ENCODE measurements around the gene GRIN2C.
A peak's percentile ranks its signal among the peaks of the same experiment; 100 is the strongest.

GRIN2C gene

DNA sequence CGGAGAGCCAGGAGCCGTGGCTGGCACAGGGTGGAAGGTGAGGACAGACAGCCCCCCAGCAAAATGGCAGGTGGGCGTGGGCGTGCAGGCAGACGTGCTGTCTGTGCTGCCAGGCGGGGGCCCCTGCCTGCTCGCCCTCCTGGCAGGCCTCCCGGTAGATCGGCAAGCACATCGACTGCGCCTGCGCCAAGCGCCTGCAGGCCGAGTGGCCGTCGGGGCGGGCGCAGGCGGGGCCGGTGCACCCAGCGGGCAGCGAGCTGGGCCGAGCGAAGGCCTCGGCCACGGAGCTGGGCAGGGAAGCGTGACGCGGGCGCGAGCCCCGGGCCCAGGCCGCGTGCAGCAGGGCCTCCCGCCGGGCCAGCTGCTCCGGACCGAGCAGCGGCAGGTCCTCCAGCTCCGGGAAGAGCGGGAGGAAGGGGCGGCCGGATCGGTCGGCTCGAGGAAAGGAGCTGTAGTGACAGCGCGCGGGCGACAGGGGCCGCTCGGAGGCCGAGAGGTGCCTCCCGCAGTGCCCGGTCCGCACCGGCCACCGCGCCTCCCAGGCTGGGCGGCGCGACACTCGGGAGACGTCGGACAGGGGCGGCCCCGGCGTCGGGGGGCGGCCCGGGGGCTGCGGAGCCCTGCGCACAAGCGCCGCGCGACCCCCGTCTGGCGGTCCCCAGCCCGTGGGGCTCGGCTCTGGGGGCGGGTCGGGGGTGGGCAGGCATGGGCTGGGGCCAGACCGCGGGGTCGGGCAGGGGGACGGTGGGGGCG, 16.9 kb downstream of the GRIN2C start:
- peak; percentile 54 for DNase-seq

GRCh38 chr17:74842146-74842598, 17.5 kb downstream of the GRIN2C start:
- DNase-seq, result no peak

GRCh38 chr17:74840989-74841666, 18.6 kb downstream of the GRIN2C start:
- DNase-seq, result peak; percentile 37

DNA sequence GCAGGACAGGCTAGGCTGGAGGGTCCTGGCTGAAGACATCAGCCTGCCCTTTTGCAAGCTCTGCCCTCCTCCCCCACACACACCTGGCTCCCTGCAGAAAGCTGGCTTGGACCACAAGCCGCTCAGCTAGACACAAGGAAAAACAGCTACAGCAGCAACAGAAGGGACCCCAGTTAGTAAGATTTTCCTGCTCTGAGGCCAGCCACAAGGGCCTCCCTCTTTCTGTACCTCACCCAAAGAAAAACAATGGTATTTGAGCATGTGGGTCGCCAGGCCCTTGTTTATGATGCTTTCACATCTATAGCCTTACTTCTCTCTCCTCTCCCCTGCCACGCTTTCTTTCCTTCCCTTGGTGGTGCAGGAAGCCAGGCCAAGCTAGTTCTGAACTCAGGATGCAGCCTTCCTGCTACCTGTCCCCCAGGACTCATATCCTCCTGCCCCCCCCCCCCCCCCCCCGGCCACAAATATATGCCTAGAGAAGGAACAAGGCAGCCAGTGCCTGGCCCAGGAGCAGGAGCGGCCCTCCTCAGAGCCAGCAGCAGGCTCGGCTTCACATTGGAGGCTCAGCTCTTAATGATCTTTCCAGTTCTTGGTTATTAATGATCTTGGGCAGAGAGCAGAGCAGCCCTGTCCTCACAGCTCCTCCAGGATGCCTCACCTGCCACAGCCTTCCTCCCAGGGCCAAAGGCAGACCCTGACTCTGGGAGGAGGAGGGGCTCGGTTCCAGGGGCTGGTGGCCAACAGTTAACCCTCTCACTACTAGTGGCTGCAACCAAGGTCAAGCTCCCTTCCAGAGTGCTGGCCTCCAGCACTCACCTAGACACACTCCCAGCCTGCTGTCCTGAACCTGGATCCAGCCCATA, 19.5 kb downstream of the GRIN2C start:
- no peak for DNase-seq

GRCh38 chr17:74838274-74838673, 21.4 kb downstream of the GRIN2C start:
- DNase-seq, result no peak

GRCh38 chr17:74836691-74837467, 22.8 kb downstream of the GRIN2C start:
- DNase-seq, result no peak

GRCh38 chr17:74836191-74836590, 23.5 kb downstream of the GRIN2C start:
- DNase-seq, result no peak

DNA sequence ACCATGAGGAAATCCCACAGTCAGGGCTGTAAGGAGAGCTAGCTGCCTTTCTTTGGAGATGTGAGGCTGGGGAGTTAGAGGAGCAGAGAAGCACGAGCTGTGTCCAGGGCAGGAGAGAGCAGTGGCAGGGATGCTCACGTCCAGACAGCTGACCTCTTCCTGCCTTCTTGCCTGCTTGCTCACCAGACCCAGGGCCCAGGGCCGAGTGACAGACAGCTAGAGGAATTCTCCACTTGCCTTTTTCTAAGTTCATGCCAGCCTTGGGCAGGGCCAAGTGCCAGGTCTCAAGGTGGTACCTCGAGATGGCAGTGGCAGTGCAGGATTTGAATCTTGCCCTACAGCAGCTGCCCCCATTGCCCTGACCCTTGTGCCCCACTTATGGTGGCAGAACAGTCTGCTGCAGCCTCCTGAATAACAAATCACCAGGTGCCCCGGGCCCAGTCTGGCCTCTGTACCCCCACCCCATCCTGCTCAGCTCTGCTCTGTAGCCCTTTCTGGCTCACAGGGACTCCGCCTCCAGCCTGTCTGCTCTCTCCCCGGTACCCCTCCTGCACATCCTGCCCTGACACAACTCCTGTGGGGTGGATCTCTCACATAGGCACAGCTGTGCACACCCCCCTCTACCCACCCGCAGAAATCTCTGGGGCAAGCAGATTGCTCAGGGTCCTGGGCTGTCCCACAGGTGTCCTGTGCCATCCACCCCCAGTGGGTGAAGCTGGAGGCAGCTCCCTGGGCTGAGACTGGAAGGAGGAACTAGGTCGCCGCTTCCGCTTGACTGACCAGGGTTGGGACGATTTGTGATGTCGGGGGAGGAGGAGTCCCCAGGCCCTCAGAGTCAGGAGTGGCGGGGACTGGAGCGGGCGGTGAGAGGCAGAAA, 25.9 kb downstream of the GRIN2C start:
- DNase-seq, result peak; percentile 4

DNA sequence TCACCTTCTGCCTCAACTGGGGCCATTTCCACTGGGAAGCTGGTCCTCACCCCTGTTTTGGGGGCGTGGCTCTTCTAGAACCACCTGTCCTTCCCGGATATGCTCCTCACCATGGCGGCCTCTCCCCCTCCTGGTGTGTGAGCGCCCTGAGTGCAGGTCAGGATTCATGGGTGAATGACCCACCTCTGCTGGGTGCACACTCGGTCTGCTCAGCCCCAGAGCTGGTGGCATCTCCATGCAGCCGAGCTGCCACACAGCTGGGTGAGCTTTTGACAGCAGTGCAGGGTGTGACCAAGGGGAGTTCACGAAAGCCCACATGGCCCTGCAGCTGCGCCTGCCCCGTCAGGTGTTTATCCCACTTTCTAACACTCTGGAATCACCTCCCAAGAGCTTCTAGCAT, 27.3 kb downstream of the GRIN2C start:
- no peak for DNase-seq

- DNase-seq, result no peak
Observed at GRCh38 chr17:74831444-74832146, 28.1 kb downstream of the GRIN2C start.

GRCh38 chr17:74830861-74831260, 28.8 kb downstream of the GRIN2C start:
- DNase-seq, result no peak

GRCh38 chr17:74827800-74828199, 31.9 kb downstream of the GRIN2C start:
- DNase-seq, result no peak

- DNase-seq, result no peak
Observed at GRCh38 chr17:74825952-74826719, 33.5 kb downstream of the GRIN2C start.

GRCh38 chr17:74824961-74825627, 34.6 kb downstream of the GRIN2C start:
- no peak for DNase-seq

GRCh38 chr17:74822939-74823367, 36.7 kb downstream of the GRIN2C start:
- DNase-seq, result no peak

- DNase-seq, result no peak
Observed at GRCh38 chr17:74822335-74822938, 37.2 kb downstream of the GRIN2C start.

GRCh38 chr17:74821655-74822334, 37.9 kb downstream of the GRIN2C start:
- DNase-seq, result no peak

DNA sequence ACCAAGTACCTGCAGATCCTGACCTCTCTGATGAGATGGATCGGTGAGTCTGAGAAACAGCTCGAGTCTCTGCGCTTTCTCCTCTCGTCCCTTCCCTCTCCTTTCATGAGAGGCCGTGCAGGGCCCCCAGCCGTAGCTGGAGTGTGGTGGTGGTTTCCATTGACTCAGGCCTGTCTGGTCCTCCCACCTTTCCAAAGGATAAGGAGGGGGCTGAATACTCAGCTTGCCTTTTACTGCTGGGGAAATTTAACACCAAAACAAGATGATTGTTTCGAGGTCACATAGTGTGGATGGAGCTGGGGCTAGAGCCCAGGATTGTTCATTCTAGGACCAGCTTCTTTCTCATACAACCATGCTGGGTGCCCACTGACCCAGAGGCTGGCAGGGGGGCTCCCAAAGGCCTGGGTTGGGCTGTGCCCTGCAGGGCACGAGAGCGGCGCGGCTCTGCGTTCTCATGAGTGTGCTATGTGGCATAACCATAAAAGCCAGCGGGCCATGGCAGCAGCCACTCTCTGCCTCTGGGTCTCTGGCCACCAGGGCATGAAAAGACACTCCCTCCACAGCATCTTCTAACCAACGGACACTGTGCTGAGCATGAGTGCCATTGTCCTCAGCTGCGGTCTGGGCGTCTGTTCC, 39.8 kb downstream of the GRIN2C start:
- no peak for DNase-seq
